C1 segment of cervical spinal cord (tissue), 14 donors: ENCODE measurements around the gene KIAA1671.
"Not testable (repeated sequence)": the region's sequence is repeated elsewhere in the genome, so short reads cannot be mapped to it uniquely, and the experiment has no call there.

Experiments
- DNase-seq, 14 donors: peaks; one replicate each; lab custom pipeline; 2025; lab: John Stamatoyannopoulos, UW

KIAA1671 gene

DNA sequence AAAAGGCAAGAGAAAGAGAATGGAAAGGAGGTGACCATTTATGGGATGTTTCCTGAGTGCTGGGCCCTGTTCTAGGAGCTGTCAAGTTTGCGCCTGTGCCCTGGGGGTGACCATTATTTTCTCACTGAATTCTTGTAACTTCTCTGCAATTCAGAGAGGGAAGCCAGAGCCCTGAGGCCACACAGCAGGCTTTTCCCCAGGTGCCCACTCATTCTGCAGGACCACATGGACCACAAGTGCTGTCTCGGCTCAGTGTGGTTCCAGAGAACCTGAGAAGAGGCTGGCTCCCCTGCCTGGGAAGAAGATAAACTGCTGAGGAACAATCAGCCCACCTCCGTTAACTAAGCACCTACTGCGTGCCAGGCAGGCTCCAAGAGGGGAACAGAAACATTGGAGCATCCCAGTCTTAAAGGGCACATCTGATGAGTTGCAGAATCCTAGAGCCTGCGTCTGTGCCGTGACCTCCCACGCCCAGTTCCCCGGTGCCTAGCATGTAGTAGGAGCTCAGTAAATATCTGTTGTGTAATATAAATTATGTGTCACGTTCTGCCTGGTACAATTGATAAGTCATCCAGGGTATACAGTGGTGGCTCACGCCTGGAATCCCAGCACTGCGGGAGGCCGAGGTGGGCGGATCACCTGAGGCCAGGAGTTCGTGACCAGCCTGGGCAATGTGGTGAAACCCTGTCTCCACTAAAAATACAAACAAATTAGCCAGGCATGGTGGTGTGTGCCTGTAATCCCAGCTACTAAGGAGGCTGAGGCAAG, 215.5 kb downstream of the KIAA1671 start:
- DNase-seq = no peak

DNA sequence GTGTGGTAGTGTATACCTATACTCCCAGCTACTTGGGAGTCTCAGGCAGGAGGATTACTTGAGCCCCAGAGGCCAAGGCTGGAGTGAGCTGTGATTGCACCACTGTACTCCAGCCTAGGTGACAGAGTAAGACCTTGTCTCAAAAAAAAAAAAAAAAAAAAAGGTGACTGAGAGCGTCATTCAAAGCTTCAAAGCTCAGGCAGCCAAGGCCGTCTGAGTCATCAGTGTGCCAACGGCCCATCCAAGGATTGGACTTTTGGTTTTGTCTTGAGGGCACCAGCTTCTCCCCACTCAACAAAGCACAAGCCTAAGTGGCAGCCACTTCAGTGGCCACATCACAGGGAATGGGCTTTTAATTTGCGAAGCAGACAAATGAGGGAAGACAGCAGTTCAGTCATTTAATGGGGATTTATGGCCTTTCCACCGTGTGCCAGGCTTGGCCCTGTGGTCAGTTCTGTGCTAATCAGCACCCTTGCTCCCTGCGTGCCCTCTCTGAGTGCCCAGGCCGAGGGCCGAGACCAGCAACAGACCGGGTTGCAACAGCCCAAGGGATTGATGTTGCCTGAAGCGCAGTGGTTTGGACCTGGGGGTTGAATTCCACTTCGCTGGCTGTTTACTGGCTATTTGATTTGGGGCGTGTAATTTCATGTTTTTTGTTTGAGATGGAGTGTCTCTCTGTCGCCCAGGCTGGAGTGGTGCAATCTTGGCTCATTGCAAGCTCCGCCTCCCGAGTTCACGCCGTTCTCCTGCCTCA, 216.9 kb downstream of the KIAA1671 start:
- DNase-seq = no peak

DNA sequence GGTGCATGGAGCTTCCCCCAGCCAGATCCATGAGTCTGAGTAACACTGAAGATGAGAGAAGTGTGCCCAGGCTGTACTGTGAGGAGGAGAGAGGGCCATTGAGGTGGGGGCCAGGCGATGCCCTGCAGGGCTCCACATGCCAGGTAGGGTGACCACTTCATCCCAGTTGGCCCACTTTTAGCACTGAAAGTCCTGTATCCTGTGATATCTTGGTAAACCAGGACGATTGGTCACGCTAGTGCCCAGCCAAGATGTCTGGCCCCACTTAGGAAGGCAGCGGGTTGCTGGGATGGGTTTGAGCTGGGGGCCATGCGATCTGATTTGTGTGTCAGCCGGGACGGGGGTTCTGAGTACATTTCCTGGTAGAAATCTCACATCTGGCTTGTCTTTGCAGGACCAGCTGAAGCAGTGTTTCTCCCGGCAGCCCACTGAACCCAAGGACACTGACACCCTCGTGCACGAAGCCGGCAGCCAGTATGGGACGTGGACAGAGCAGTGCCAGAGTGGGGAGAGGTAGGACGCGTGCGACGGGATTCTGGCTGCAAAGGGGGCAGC, 218.0 kb downstream of the KIAA1671 start:
- DNase-seq = no peak

DNA sequence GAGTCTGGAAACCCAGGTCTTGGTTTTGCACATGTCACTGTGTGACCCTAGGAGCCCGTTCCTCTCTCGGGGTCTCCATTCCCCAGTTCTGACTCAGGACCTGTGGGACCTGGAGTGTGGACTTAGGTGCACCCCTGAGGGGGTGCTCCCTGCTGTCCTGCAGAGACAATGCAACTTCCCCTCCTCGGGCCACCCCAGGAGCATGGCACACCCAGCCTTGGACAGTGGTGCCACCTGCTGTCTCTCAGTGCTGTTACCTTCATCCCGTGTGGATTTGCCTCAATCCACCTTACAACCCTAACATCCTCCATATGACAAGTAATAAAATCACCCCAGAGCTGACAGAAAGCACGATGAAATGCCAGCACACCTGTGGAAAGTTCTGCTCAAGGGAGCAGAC, 219.6 kb downstream of the KIAA1671 start:
- DNase-seq = no peak

DNA sequence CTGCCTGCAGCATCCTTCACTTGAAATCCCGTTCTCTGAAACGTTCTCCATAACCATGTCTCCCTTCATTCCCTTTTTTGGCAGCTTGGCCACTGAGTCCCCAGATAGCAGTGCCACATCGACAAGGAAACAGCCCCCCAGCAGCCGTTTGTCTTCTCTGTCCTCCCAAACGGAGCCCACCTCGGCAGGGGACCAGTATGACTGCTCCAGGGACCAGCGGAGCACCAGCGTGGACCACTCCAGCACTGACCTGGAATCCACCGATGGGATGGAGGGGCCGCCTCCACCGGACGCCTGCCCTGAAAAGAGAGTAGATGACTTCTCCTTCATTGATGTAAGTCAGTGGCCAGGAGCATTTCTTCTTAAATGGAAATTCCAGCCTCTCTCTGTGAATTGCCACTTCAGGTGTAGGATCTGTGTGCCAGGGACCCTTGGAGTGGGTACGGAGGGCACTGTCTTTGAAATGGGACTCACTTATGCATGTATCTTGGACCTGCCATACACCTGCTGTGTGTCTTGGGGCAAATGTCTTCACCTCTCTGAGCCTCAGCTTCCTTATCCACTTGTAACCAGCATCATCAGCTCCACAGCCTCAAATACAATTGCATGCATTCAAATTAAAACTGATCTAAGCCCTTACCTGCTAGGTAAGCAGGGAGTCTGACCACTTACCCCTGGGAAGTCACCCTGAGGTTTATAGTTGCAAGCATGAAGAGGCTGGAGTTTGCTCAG, 221.8 kb downstream of the KIAA1671 start:
- no peak for DNase-seq

DNA sequence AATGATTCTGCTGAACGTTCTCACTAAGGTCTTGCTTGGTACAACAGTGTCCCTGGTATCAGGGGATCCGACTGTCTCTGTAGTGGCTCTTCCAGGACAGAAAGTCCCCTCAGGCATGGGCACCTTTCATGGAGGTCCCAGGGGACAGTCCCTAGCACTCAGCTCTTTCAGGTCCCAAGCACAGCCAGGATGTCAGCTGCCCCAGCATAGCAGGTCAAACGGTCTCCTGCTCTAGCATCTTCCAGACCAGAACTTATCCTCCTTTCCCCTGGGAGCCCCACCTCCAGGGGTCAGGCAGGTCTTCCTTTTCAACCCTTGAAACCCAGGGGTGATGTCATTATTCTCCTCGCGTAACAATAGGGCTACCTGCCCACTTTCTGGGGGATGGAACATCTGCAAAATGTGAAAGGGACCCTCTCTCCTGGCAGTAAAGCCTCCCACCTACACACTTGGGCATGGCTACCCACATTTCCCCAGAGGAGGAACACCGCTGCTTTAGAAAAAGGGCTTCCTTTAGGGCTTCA, 222.4 kb downstream of the KIAA1671 start:
- no peak for DNase-seq

DNA sequence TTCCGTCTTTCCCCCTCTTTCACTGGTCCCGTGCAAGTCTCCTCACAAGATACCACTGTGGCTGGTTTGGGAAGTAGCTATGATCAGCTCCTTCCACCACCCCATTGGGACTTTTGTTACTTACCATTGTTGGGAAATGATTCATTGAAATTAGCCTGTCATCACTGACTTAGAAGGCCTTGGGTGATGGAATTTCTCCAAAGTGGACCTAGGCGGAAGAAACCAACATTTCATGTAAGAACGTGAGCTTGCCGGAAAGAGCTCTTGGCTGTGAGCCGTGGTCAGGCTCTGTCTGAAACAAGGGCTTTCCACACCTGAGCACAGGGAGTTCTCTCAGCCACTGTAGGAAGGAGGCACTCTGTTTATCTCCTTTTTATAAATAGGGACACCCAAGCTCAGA, 223.7 kb downstream of the KIAA1671 start:
- DNase-seq = no peak

DNA sequence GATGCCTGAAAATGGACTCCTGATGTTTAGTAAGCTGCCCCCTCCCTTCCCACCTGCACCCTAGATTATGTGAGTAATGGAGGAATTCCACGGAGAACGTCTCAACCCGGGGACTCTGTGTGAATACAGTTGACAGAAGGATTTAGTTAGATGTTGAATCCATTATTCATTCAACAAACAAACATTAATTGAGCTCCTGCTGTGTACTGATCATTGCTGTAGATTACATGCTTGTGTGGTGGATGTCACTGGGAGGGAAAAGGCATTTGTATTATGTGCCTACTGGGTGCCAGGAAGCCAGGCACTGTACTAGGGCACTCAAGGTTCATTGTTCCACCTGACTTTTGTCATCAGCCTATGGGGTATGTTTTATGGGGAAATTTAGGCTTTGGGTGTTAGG, 224.3 kb downstream of the KIAA1671 start:
- DNase-seq = no peak

DNA sequence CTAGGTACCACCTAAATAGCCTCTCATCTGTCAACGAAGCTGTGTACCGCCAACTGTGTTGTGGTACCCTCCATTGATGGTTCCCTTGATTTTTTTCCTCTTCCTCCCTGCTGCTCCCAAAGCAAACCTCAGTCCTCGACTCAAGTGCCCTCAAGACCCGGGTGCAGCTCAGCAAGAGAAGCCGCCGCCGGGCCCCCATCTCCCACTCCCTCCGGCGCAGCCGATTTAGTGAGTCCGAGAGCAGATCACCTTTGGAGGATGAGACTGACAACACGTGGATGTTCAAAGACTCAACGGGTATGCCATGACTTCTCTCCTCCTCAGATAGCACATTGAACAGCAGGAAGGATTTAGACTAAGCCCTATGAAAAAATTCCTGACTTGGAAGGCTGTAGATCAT, 224.7 kb downstream of the KIAA1671 start:
- no peak for DNase-seq

DNA sequence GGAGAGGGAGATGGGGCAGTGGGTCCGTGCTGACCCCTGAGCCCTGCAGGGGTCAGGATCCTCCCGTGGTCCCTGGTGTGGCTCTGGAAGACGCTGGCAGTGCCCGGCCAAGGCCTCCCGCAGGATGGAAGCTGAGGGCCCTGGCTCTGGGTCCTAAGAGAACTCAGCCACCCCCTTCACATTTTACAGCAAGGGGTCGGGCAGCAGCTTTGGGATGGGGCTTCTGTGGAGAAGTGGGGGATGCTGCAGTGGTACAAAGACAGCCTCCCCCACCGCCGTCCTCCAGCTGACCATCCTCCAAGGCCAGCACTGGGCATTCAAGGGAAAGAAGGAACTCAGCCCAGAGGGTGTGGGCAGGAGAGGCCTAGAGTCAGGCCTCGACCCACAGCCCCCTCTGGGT, 225.4 kb downstream of the KIAA1671 start:
- no peak for DNase-seq

DNA sequence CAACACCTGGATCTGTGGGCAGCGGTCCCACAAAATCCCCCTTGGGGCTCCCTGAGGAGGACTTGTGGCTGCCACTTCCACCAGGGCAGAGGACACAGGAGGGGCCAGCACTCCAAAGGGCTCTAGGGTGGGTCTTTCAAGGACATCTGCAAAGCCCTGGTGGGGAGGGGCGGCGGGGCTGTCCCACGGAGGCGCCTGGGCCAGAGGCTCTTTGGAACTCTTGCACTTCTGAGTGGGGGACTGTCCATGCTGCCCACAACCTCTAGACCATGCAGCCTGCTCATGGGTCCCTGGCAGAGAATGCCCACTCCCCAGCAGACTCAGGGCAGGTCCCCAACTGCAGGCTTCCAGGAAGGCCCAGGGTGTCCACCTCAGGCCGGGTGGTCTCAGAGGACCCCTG, 225.8 kb downstream of the KIAA1671 start:
- not testable (repeated sequence) for DNase-seq

DNA sequence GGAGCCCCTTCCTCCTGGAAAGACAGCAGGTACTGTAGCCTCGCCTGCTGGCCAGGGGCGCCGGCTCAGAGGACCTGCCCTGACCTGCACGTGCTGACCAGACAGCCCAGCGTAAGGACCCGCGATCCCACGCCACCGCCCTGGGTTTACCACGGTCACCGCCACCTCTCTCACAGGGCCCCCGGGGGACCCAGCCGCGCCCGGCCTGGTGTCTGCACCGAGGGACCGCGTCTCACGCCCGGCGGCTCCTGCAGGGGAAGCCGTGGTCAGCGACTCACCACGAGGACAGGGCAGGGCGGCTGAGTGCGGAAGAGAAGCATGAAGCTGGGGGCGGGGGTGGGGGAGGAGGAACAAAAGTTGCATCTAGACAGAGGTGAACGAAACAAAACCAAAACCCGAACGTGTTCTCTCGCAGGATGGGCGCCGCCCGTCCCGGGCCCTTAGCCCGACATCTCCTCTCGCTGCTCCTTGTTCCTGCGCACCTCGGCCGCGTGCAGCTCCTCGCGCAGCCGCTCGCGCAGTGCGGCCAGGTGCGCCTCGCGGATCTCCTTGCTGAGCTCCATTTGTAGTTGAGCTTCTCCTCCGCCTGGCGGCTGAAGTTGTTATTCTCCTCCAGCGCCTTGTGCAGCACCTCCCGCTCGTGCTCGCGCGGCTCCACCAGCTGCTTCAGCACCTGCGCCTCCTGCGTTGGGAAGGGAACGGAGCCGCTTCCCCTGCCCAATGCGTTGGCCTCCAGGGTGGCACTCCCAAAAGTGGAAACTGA, 226.5 kb downstream of the KIAA1671 start:
- DNase-seq = not testable (repeated sequence)

DNA sequence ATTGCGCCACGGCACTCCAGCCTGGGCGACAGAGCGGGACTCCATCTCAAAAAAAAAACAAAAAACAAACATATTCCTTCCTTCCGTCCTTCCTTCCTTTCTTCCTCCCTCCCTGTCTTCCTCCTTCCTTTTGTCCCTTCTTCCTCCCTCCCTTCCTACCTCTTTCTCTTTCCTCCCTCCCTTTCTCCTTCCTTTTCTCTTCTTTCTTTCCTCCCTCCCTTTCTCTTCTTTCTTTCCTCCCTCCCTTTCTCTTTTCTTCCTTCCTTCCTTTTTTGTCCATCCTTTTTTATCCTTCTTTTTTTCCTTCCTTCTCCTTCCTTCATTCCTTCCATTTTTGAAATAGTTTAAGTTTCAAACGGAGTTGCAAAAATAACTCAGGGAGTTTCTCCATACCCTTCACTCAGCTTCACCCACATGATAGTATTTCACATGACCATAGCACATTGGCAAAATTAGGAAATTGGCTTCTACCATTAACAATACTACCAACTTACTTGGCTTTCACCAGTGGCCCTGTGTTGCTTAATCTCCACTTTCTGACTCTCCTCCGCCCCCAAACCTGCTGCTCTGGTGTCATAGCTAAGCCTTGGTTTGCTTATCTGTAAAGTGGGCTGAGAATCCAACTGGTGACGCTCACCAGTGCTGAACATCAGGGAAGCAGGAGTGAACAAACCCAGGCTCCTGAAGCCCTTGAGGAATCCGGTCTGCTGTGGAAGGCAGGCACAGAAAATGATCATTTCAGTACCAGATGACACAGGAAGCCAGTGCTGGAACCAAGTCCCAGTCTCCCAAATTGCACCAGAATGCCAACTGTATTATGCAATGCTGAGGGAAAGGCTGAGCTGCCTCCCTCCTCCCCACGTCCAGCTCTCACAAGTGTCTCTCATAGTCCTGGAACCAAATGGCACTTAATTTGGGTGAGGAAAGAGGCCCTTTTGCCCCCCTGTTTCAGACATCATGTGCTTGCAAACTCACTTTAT, 229.9 kb downstream of the KIAA1671 start:
- DNase-seq = no peak

DNA sequence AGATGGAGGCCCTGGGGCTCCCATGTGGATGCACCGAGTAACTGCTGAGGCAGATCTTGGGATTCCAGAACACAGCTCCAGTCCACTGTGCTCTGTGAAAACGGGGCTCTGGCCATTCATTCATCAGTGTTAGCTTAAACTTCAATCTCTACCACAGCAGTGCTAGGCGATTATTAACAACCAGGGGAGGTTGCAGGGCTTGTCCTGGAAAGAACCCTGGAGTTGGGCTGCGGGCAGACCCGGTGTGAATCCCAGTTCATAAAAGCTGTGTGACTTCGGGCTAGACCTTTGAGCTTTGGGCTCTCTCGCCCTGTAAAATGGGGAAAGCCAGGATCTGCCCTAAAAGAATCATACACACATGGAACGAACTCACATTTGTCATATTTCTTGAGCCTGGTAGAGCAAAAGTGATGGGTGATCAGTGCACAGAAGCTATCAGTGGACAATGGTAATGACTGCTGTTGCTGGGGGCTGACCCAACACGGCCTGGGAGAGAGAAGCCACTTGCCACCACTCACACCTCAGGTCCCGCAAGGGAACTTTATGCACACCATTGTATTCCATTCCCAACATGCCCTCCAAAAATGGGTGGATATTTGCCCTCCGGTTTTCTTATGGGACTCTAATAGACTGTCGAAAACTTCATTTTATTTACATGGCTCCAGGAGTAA, 231.6 kb downstream of the KIAA1671 start:
- DNase-seq = no peak

DNA sequence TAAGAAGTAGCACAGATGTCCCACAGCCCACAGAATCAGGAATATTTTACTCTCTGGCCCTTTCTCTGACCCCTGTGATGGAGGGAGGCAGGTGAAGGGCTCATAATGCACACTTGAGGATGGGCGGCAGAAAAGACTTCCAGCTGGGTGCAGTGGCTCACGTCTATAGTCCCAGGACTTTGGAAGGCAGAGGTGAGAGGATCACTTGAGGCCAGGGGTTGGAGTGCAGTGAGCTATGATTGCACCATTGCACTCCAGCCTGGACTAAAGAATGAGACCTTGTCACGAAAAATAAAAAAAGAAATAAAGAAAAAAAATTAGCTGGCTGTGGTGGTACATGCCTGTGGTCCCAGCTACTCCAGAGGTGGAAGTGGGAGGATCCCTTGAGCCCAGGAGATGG, 233.6 kb downstream of the KIAA1671 start:
- no peak for DNase-seq

DNA sequence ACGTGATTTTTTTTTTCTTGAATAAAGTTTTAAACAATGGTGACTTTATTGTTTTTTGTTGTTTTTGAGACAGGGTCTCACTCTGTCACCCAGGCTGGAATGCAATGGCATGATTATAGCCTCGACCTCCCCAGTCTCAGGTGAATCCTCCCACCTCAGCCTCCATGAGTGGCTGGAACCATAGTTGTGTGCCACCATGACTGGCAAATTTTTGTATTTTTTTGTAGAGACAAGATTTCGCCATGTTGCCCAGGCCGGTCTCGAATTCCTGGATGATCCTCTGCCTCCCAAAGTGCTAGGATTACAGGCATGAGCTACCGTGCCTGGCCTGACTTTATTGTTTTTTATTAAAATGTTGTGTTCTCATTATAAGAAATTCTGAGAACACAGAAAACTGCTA, 235.0 kb downstream of the KIAA1671 start:
- no peak for DNase-seq

DNA sequence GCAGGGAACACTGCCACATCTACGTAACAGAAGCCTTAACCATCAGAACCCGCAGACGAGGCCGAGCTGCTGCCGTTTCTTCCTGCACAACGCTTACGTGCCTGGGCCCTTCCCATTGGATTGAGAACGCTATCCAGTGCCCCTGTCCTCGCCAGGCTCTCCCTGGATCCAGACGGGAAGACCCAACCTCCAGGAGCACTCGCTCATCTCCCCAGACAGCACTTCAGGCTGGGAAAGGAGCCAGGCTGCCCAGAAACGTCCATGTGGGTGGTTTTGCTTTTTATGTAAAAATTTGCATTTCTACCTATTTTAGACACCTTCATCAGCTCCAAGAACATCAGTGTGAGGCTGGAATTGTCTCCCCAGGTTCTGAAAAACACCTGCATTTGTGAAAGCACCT, 239.9 kb downstream of the KIAA1671 start:
- no peak for DNase-seq

DNA sequence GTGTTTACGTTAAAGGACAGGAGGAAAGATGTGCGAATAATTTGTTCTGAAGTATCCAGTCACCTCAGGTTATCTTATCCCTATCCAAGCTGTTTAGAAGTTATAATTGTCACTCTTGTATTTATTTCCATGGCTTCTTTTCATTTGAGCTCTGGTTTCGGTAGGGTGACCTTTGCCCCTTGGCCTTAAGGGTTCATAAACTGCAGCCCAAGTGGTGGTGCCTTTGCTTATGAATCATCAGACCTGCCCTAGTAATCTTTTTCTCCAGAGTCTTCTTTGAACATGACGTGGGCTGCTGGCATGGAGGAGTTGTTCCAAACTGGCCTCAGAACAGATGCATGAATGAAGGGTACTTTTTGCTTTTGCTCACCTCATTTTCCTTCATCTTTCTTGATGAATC, 240.6 kb downstream of the KIAA1671 start:
- no peak for DNase-seq

DNA sequence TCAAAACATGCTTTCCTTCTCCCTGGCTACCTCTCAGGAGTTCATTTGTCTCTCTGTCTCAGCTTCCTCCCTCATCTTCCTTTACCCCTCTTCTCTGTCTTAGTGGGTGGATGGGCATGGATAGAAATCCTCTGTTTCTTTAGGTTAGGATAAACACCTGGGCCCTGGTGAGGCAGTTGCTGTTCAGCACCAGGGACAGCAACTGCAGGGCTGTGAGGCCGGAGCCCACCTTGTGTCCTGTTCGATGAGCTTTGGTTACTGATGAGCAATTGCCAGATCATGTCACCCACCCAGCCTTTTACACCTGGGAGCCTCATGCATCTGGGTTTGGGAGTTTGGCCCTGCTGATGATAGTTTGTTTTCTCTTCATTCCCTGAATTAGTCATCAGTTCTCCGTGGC, 241.0 kb downstream of the KIAA1671 start:
- no peak for DNase-seq
